SU-DHL-6 (cell line): Measurements from ENCODE around the gene GPR62.

ENCODE experiments used
- H2AFZ ChIP-seq: fragments of 200-600 bp; sonication (generic); 2 replicates; pipeline ENCODE4 v1.6.1; 2014; ENCODE audit warnings: low read depth, mild to moderate bottlenecking, moderate library complexity, mixed read lengths, antibody characterized with exemption, low read length; ENCODE audit not compliant: severe bottlenecking
- H3F3A ChIP-seq: fragments of 200-600 bp; shearing (Covaris generic); 2 replicates; pipeline ENCODE4 v1.6.0; 2016; ENCODE audit warnings: antibody characterized with exemption, mild to moderate bottlenecking; ENCODE audit not compliant: insufficient read depth
- H3K27ac ChIP-seq: fragments of 200-600 bp; sonication (generic); 2 replicates; pipeline ENCODE4 v1.5.1; 2016; ENCODE audit warnings: low read depth, mild to moderate bottlenecking, low read length, moderate library complexity, mixed read lengths
- H3K27me3 ChIP-seq: fragments of 200-600 bp; sonication (generic), shearing (Covaris generic); 2 replicates; pipeline ENCODE4 v1.6.0; 2014; ENCODE audit warnings: mild to moderate bottlenecking, low read length
- H3K36me3 ChIP-seq: fragments of 200-600 bp; sonication (generic); 2 replicates; pipeline ENCODE4 v1.6.1; 2014; ENCODE audit warnings: mild to moderate bottlenecking, low read length, mixed read lengths
- H3K4me2 ChIP-seq: fragments of 300-600, 200-600 bp; shearing (Covaris generic), sonication (generic); 2 replicates; pipeline ENCODE4 v1.6.0; 2014; ENCODE audit warnings: low read length, low read depth, mild to moderate bottlenecking; ENCODE audit not compliant: poor library complexity, severe bottlenecking
- H3K4me3 ChIP-seq: fragments of 200-600 bp; sonication (generic); 2 replicates; pipeline ENCODE4 v1.5.1; 2014; ENCODE audit warnings: antibody characterized with exemption, low read length, mild to moderate bottlenecking, mixed read lengths; ENCODE audit not compliant: insufficient read depth, poor library complexity, severe bottlenecking
- H3K79me2 ChIP-seq: fragments of 200-600 bp; sonication (generic); 2 replicates; pipeline ENCODE4 v1.6.1; 2014; ENCODE audit warnings: mild to moderate bottlenecking, low read length, moderate library complexity; ENCODE audit not compliant: insufficient read depth
- H3K9ac ChIP-seq: fragments of 200-600 bp; sonication (generic); 2 replicates; pipeline ENCODE4 v1.7.0; 2014; ENCODE audit warnings: mild to moderate bottlenecking, low read length
- H3K9me2 ChIP-seq: fragments of 200-600 bp; sonication (generic); replicated peaks from 2 replicates; pipeline ENCODE4 v1.6.1; 2014; ENCODE audit warnings: low read length; ENCODE audit not compliant: insufficient read depth
- H3K9me3 ChIP-seq: fragments of 200-600 bp; sonication (generic); 2 replicates; pipeline ENCODE4 v1.6.1; 2014; ENCODE audit warnings: low read length, mixed read lengths; ENCODE audit not compliant: insufficient read depth
- H4K20me1 ChIP-seq: fragments of 200-600 bp; sonication (generic); 2 replicates; pipeline ENCODE4 v1.6.1; 2014; ENCODE audit warnings: low read depth, mild to moderate bottlenecking, antibody characterized with exemption, low read length, moderate library complexity, mixed read lengths
- EZH2phosphoT487 ChIP-seq: fragments of 200-600 bp; sonication (generic), shearing (Covaris generic); conservative IDR thresholded peaks from 2 replicates; pipeline ENCODE4 v1.6.1; 2018; ENCODE audit warnings: mild to moderate bottlenecking, antibody characterized with exemption, low read length, moderate library complexity, mixed read lengths
- TF ChIP-seq, protein P1 (sequence below): fragments of 200-600 bp; sonication (generic); IDR thresholded peaks from one replicate; pipeline ENCODE4 v1.5.1; 2017; ENCODE audit warnings: antibody characterized with exemption, mild to moderate bottlenecking, low read length, moderate library complexity; ENCODE audit not compliant: insufficient read depth, poor library complexity, severe bottlenecking

GPR62 gene

DNA sequence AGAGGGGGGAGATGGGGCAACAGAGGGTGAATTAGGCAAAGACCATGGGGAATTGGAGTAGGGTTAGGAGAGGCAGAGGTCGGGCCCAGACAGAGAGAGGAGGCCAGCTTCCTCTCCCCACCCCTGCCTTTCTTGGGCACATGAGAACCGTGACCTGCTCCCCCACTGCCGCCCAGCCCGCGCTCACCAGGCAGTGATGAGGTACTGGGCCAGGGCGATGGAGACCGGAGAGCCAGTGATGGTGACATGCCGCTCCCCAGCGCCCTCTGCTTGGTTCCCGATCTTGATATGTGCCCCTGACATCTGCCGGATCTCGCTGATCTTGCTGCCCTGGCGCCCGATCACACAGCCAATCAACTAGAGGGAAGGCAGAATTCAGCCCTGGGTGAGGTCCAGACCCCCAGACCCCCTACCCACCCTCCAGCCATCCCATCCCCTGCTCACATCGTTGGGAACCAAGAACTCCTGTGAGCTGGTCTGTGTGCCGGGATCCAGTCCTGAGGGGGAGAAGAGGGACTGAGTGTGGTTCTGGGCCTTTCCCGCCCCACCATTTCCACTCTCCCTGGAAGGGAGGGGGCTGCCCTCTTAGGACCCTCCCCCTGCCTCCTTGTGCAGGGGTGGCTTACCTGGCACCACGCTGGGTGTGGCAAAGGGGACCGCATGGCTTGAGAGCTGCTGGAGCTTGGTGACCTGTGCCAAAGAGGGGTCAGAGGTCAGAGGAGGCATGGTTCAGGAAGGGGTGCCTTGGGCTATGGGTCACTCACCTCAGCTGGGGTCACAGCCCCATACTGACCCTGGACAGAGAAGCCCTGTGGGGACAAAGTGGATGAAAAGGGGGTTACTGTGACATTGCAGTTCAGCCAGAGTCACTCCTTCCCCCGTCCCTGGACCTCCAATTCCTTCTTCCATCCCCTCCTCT, 3.7 kb downstream of the GPR62 start:
- Histone ChIP-seq H3K27me3 (no peaks in the 10 kb centered on the region), H3K27ac (no peak overlapping the region), H3F3A (no peaks in the 10 kb centered on the region), H3K9me2 (no peaks in the 10 kb centered on the region), H3K9me3 (no peaks in the 10 kb centered on the region), H3K4me2 (no peak overlapping the region), H3K9ac (no peak overlapping the region), H2AFZ (no peak overlapping the region), H3K36me3 (no peaks in the 10 kb centered on the region), H4K20me1 (no peaks in the 10 kb centered on the region), H3K79me2 (no peaks in the 10 kb centered on the region), H3K4me3 (no peak overlapping the region)
- no peak for TF ChIP-seq EZH2phosphoT487
- TF ChIP-seq, protein P1, sequence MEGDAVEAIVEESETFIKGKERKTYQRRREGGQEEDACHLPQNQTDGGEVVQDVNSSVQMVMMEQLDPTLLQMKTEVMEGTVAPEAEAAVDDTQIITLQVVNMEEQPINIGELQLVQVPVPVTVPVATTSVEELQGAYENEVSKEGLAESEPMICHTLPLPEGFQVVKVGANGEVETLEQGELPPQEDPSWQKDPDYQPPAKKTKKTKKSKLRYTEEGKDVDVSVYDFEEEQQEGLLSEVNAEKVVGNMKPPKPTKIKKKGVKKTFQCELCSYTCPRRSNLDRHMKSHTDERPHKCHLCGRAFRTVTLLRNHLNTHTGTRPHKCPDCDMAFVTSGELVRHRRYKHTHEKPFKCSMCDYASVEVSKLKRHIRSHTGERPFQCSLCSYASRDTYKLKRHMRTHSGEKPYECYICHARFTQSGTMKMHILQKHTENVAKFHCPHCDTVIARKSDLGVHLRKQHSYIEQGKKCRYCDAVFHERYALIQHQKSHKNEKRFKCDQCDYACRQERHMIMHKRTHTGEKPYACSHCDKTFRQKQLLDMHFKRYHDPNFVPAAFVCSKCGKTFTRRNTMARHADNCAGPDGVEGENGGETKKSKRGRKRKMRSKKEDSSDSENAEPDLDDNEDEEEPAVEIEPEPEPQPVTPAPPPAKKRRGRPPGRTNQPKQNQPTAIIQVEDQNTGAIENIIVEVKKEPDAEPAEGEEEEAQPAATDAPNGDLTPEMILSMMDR, result no peak

DNA sequence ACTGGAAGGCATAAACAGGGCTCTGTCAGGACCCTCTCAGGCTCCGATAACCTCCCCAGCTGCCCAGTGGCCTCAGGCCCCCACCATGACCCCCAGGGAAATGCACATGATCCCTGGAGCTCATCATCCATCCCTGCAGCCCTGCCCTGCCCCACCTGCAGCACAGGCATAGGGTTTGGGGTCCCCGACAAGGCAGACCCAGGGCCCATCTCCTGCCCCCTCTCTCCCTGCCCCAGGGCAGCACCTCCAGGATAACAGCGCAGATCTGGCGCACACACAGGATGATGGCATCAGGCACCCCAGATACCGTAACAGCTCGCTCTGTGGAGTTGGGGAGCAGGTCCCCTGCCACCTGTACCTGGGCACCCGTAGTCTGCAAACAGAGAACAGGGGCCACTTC, 4.5 kb downstream of the GPR62 start:
- no peak overlapping the region for H3K9ac ChIP-seq
- no peaks in the 10 kb centered on the region for H4K20me1 ChIP-seq
- H3F3A ChIP-seq, result no peaks in the 10 kb centered on the region
- no peaks in the 10 kb centered on the region for H3K9me2 ChIP-seq
- no peak overlapping the region for H3K27ac ChIP-seq
- H3K4me3 ChIP-seq, result no peak overlapping the region
- H3K4me2 ChIP-seq, result no peak overlapping the region
- TF ChIP-seq EZH2phosphoT487, result no peak
- TF ChIP-seq, protein P1, result no peak
- no peaks in the 10 kb centered on the region for H3K27me3 ChIP-seq
- no peaks in the 10 kb centered on the region for H3K79me2 ChIP-seq
- H3K36me3 ChIP-seq, result no peaks in the 10 kb centered on the region
- no peak overlapping the region for H2AFZ ChIP-seq
- no peaks in the 10 kb centered on the region for H3K9me3 ChIP-seq

DNA sequence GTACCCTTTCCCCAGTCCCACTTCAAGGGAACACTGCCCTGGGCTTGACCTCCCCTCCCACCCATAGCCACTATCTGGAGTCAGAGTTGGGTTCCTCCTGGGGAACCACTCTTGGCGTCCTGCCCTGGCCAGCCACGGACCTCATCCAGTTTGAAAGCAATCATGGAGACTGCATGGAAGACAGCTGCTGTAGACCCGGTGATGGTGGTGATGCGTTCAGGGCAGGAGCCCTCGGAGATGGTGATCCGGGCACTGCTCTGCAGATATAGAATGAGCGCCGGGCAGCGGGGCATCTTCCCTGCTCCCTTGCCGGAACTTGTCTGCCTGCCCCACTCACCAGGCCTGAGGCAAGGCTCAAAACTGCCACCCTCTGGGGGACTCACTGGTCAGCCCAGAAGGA, 5.2 kb downstream of the GPR62 start:
- no peak overlapping the region for H3K4me2 ChIP-seq
- no peak for TF ChIP-seq EZH2phosphoT487
- TF ChIP-seq, protein P1, result no peak
- H3K9ac ChIP-seq, result no peak overlapping the region
- H3F3A ChIP-seq, result no peaks in the 10 kb centered on the region
- H3K27me3 ChIP-seq, result no peaks in the 10 kb centered on the region
- H3K9me2 ChIP-seq, result no peaks in the 10 kb centered on the region
- no peaks in the 10 kb centered on the region for H3K9me3 ChIP-seq
- no peak overlapping the region for H3K4me3 ChIP-seq
- no peaks in the 10 kb centered on the region for H3K79me2 ChIP-seq
- H3K27ac ChIP-seq, result no peak overlapping the region
- H3K36me3 ChIP-seq, result no peaks in the 10 kb centered on the region
- H2AFZ ChIP-seq, result no peak overlapping the region
- no peaks in the 10 kb centered on the region for H4K20me1 ChIP-seq
